Brain microvascular endothelial cell (primary cell): ENCODE results near the gene TMEM175.

Experiments
- DNase-seq: peaks from one replicate; pipeline ENCODE4 v3.0.0-alpha.2; 2020
- H3K27ac ChIP-seq: fragments of 250-450 bp; sonication (Bioruptor Pico); 2 replicates; pipeline ENCODE4 v1.5.1; 2020; ENCODE audit warnings: mild to moderate bottlenecking, moderate library complexity
- H3K27me3 ChIP-seq: fragments of 250-450 bp; sonication (Bioruptor Pico); replicated peaks from 2 replicates; pipeline ENCODE4 v1.5.1; 2020; ENCODE audit warnings: mild to moderate bottlenecking
- H3K36me3 ChIP-seq: fragments of 250-450 bp; sonication (Bioruptor Pico); replicated peaks from 2 replicates; pipeline ENCODE4 v1.5.1; 2020; ENCODE audit warnings: mild to moderate bottlenecking
- H3K4me3 ChIP-seq: 2 replicates; pipeline ENCODE4 v1.5.1; 2011; ENCODE audit warnings: low read depth, mild to moderate bottlenecking, control low read depth, low read length, moderate library complexity
- in situ Hi-C: cut with HindIII; loops from 2 replicates; pipeline ENCODE4 v1.10.0; 2017; ENCODE audit warnings: low sequenced_read_pairs, low pct_ligation_motif_present
- TF ChIP-seq, protein P1 (sequence below): IDR thresholded peaks from 2 replicates; pipeline ENCODE4 v1.5.1; 2011; ENCODE audit warnings: low read depth, mild to moderate bottlenecking, moderate library complexity, low read length, control low read depth, inconsistent platforms; ENCODE audit errors: missing control alignments

Gene TMEM175

DNA sequence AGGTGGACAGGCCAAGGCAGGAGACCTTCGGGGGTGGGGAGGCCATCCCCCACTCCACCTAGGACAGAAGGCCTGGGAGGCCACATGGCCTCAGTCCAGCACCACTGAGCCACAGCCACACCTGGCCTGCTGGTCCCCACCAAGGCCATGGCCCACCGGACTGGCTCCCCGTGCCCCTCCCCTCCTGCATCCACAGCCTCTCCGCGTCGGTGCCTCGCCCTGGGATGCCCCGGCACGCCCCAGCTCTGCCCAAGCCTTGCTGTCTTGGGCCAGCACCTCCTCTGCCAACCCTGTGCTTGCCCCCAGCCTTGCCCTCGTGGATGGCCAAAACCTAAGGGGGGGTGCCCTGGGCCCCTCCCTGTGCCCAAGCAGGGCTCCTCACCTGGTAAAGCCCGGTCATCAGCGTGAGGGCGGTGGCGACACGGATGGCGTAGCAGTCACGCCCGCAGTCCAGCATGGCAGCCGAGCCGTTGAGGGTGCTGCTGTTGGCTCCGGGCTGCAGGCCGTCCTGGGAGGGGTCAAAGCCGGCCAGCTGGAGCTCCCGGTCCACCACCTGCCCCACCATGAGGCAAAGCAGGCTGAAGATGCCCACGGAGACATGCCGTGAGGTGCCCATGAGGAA lies 58.6 kb downstream of the TMEM175 start:
- Histone ChIP-seq H3K27ac (no peak overlapping the region), H3K4me3 (no peak overlapping the region), H3K36me3 (peaks cover 4% of the 10 kb centered on the region), H3K27me3 (peaks cover 4% of the 10 kb centered on the region)
- in situ Hi-C loops = no loop called here
- DNase-seq = no peak
- TF ChIP-seq, protein P1, sequence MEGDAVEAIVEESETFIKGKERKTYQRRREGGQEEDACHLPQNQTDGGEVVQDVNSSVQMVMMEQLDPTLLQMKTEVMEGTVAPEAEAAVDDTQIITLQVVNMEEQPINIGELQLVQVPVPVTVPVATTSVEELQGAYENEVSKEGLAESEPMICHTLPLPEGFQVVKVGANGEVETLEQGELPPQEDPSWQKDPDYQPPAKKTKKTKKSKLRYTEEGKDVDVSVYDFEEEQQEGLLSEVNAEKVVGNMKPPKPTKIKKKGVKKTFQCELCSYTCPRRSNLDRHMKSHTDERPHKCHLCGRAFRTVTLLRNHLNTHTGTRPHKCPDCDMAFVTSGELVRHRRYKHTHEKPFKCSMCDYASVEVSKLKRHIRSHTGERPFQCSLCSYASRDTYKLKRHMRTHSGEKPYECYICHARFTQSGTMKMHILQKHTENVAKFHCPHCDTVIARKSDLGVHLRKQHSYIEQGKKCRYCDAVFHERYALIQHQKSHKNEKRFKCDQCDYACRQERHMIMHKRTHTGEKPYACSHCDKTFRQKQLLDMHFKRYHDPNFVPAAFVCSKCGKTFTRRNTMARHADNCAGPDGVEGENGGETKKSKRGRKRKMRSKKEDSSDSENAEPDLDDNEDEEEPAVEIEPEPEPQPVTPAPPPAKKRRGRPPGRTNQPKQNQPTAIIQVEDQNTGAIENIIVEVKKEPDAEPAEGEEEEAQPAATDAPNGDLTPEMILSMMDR = no peak

DNA sequence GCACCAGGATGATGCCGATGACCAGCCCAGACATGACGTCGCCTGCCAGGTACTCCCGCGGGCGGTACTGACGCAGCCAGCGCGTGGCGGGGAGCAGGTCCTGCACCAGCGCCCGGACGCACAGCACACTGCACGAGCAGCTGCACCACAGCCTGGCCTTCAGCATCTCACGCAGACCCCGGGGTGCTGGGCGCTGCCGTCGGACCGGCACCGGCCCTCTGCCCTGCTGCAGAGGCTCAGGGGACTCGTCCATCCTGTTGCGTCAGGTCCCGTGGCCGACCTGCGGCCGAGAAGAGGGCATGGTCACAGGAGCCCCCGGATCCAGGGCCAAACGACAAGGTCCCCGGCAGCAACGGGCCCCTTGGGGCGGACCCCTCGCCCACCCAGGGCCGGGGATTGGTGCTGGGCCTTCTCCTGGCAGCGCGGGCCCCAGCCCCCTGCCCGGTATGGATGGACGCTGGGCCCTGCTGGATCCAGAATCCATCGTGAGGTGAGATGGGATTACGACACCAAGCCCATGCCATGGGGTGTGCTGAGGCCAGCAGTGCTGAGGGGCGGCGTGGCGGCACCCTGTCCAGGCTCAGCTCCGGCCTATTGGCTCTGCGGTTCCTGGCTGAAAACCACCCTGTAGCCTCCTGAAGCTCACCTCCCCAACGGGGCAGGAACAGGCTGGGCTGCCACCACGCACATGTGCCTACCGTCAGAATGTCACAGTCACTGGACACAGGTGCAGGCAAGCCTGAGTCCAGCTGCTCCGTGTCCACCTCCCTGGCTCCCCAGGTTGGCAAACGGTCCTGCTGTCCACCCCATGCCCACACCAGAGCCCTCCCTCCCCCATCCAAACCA lies 59.4 kb downstream of the TMEM175 start:
- Histone ChIP-seq H3K36me3 (peaks cover 4% of the 10 kb centered on the region), H3K27ac (no peak overlapping the region), H3K4me3 (no peak overlapping the region), H3K27me3 (peaks cover 12% of the 10 kb centered on the region)
- in situ Hi-C loops = no loop called here
- TF ChIP-seq, protein P1 = no peak
- DNase-seq = no peak

DNA sequence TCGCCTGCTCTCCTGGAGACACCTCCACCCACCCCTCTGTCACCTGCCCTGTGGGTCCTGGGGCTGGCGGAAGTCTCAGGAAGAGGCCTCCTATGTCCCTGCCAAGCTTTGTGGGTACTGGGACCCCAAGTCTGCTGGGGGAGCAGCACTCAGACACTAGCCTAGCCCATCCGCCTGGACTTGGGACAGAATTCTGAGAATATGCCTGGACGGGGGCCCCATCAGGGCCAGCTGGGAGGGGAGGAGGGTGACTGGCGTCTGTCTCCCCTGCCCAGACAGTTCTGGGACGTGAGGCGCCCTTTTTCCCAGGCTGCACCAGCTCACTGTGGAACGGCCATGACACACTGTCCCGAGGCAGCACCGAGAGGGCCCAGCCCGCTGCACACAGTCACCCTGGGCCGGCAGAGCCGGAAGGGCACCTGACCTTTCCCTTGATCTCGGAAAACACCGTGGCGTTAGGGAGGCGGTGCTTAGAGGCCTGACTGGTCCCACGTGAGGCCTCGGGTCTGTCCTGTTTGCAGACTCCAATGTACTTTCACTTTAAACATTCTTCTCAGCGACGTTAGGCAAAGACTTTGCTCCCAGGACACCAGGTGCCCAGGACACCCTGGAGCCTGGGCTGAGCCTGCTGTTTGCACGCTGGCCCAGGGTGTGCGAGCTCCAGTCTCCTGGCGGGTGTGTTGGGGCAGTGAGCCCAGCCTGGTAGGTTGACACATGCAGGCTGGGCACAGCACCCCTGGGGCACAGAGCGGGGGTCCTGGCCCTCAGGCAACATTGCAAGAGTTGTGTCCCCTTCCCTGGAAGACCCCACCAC lies 60.2 kb downstream of the TMEM175 start:
- Histone ChIP-seq H3K27ac (no peak overlapping the region), H3K4me3 (no peak overlapping the region), H3K27me3 (peaks cover 19% of the 10 kb centered on the region), H3K36me3 (peaks cover 4% of the 10 kb centered on the region)
- TF ChIP-seq, protein P1 = no peak
- in situ Hi-C loops = no loop called here
- DNase-seq = no peak

DNA sequence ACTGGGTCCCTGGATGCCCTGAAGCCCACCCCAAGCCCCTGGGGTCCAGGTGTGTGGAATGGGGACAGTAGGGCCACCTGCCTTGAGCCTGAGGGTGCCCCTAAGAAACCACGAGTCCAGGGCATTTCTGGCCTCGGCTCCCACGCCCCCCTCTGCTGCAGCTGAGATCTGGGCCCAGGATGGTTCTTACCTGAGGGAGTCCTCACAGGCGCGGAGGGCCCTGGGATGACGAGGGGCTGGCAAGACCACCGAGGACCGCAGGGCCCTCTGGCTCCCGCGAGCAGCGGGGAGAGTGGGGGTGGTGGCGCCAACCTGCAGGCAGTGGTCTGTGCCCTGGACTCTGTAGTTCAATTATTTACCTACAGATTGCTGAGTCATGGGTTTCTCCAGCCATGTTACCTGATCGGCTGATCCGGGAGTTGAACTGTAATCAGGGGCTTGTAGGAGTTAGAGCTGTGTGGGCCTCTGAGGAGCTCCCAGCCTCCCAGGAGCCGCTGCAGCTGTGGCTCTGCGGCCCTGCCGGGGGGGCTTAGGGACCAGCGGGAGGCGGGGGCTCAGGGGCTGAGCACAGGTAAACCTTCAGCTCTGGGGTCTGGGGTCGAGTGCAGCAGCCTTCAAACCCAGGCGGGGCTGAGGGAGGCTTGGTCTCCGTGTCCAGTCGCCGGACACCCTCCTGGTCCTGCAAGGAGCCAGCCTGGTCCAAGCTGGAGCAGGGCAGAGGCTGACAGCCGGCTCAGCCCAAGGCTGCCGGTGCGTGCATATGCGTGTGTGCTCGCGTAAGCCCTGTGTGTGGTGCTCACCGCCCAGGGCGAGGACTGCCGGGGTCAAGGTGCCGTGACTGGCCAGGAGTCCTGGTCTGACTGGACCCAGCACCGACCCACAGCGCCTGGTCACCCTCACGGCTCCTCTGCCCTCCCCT lies 61.1 kb downstream of the TMEM175 start, which contains the start of gene SLC26A1:
TSS of gene SLC26A1 (minus strand) at position 294 of the 919 bp plus-strand sequence. CDS start 1,701 bp downstream, outside the sequence.
- H3K4me3 ChIP-seq = no peak within 1 kb of the TSS
- no peak within 1 kb of the TSS for H3K27ac ChIP-seq
- TF ChIP-seq, protein P1 = no peak
- DNase-seq = no peak
- in situ Hi-C loops = no loop called here
- peaks cover 4% of the 10 kb centered on the region for H3K36me3 ChIP-seq
- H3K27me3 ChIP-seq = peaks cover 27% of the 10 kb centered on the region
